CD1c-positive myeloid dendritic cell (primary cell): ENCODE results near the gene TBC1D16.
A peak's percentile ranks its signal among the peaks of the same experiment; 100 is the strongest.
"Not testable (repeated sequence)": the region's sequence is repeated elsewhere in the genome, so short reads cannot be mapped to it uniquely, and the experiment has no call there.

Experiments
- DNase-seq: peaks from one replicate; pipeline ENCODE4 v3.0.0-alpha.2; 2016; ENCODE audit errors: extremely low spot score

Gene TBC1D16

DNA sequence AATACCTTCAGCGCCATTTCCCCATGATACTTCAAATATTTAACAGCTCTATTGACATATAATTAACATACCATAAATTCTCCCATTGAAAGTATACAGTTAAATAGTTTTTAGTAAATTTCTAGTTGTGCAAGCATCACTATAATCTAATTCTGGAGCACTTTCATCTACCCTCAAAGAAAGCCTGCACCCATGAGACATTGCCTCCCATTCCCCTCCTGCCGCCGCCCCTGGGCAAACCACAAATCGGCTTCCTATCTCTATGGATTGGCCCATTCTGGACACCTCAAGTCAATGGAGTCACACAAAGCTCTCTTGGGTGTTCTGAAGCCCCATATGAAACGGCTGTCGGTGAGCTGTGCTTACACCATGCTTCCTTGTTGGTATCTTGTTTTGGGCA lies 119.2 kb downstream of the TBC1D16 start:
- DNase-seq = no peak

DNA sequence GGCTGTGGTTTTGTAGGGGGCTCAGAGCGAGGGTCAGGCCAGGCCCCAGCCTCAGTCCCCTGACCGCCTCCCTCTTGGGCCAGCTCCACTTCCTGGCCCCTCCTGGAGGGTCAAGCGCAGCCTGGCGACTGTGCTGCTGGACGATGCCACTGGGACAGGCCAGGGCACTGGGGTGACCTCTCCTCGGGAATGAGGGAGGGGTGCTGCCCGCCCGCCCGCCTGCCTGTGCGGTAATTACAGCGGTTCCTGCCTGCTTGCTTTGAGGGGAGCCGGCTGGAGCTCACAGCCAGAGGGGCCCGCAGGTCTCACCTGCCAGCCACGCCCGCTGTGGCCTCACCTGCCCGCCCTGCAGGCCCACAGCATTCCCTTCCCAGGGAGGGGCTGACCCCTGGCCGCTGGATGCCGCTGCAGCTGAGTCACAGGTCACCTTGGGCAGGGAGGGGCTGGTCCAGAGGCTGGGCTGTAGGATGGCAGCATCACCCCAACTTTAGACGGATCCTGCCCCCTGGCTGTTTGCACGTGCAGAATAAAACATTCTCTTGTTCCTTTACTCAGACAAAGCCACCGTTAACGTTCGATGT lies 119.7 kb downstream of the TBC1D16 start:
- peak; percentile 33 for DNase-seq

DNA sequence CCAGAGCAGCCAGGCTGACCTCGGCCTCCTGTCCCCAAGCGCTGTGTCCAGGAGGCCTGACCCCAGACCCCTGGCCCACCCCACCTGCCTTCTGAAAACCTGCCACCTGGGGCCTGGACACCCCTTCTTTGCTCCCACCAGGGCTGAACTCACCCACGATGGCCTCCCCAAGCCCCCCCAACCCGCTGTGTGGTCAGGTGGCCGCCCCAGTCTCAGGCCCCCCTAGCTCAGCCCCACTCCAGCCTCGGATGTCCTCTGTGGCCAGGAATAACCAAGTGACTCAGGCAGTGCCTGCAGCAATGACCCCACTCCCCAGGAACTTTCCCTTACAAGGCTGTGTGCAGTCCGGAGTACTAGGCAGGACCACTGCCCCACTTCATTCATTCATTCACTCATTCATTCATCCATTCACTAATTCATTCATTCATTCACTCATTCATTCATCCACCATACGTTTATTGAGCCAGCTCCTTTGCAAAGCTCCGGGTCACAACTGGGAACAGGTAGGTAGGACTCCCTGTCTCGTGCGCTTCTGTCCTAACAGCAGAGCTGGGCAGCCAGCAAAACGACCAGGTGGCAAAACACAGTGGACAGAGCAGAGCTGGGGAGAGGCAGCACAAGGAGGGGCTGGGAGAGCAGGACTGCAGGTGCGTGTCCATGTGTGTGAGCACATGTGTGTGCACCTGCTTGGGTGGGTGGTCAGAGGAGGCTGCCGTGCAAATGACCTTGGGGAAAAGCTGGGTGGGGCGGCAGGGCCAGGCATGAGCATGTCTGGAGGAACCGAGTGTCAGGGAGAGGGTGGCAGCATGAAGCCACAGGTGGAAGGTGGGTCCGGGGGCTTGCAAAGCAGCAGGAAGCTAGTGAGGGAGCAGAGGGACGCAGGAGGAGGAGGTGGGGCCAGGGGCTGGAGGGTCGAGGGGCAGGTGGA lies 120.6 kb downstream of the TBC1D16 start:
- no peak for DNase-seq

DNA sequence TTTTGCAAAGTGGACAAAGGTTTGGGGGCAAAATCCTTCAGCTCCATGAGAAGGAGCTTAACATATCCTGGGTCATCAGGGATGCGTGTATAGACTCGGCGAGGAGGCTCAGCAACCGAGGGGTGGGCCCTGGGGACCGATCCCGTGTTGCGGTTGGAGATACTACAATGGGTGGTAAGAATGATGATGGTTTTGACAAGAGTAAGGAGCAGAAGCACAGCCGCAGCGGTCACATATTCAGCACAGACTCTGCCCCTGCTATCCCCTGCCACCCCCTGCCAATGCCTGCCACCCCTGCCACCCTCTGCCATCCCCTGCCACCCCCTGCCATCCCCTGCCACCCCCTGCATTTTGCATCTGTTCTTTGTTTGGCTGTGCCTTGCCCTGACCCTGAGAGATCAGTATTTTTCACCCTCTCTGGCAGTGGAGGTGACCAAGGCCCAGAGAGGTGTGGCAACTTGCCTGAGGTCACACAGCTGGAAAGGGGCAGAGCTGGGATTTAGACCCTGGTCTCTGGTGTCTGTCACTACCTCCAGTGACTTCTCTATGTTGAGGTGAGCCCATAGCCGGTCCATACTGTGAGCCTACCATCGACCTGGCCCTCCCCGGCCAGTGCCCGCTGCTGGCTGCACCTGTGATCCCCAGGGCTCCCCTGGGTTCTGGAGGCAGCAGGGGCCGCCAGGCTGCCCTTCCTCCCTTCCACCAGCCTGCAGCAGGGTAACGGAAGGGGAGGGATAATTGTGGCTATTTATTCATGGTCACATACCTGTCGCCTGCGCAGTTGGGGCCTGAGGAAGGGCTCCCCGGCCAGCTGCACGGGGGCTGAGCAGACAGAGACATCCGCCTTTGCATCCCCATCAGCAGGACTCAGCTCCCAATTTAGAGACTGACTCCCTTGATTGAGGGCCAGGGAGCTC lies 121.5 kb downstream of the TBC1D16 start:
- no peak for DNase-seq

DNA sequence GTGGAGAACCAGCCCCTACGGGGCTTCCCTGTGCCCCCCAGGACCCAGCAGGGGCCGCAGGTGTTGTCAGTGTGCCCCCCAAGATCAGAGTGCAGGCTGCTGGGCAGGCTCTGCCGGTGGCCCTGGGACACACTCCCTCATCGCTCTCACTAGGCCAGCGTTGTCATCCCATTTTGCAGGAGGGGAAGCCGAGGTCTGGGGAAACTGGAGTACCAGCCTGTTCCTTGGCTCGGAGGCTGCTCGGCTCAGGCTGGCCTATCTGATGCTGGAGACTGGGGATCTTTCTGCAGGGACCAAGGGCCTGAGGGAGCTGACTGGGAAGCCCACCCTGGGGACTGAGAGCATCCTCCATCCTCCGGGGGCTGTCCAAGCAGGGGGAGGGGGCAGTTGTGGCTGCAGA lies 122.2 kb downstream of the TBC1D16 start:
- DNase-seq = no peak

DNA sequence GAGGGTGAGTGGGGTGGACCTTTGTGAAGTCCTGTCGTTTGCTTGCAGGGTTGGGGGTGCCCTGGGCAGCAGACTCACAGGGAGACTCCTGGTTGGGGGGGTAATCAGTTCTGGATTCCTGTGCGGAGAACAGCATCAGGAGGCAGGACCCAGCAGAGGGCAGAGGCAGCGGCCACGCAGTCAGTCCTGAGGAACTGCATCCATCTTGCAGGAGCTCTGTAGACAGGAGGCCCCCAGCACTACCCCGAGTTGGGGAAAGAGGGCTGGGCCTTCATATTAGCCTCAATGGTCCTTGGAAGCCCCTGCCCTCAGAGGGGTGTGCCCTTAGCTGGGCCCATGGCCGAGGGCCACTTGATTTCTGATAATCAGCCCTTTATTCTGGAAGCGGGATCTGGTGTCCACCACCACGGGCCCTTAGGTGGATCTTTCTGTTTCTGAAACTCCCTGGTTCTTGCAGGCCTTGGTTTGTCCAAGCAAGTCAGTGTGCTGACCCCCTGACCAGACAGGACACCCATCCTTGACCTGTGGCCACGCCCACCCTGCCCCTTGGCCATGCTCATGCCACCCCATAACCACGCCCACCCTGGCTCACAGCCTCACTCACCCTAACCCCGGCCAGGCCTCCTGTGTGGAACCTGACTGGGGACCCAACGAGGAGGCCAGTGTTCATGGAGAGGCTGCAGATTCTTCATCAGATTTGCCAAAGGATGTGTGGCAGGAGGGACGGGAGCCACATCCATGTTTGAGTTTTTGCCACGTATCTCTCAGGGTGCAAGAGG lies 122.9 kb downstream of the TBC1D16 start:
- DNase-seq = no peak

DNA sequence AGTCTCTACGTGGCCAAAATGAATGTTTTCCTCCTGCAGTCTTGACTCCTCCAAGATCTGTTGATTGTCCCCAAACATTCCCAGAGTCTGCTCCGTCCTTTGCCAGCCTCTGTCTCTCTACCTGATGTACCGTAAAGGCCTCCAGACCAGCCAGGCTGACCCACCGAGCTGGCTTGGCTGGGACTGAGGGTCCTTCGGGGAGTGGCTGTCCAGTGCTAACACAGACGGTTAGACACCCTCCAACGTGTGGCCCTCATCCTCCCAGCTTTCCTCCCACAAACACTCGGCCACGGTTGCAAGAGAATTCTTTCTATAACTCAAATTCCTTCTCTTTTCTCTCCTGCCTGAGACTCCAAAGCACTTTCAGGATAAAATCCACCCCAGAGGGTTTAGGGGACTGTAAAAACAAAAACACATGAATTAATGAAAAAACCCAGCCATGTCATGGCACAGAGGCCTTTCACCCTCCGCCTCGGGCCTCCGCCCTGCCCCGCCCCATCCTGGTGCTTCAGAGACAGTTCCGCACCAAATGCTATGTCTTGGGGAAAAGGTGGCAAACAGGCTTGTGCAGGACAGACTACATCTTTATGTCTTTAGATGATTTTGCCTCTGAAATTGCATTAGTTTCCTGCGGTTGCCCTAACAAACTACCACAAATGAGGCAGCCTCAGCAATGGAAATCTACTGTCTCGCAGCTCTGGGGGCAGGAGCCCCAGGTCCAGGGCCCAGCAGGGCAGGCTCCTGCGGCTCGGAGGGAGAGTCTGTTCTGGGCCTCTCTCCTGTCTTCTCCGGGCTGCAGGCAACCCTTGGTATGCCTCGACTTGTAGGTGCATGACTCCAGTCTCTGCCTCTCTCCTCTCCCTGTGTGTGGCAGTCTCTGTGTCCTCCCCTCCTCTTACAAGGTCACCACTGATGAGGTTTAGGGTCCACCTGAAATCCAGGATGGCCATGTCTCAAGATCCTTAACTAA lies 124.0 kb downstream of the TBC1D16 start:
- no peak for DNase-seq

DNA sequence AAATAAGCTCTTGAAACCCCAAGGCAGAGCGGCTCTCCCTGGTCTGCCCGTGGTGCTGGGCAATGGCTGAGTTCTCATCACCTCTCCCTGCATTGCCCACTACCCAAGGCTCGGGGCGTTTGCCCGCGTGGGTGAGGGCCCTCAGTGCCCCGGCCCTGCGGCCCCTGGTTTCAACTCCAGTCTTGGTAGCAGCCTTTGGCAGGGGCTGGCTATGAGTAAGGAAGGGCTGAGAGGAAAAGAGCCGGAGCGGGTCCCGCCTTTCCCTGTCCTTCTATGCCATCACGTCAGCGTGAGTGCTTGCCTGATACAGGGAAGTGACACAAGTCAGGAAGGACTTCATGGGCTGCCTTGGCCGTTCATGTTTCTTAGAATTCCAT lies 124.7 kb downstream of the TBC1D16 start:
- DNase-seq = no peak

DNA sequence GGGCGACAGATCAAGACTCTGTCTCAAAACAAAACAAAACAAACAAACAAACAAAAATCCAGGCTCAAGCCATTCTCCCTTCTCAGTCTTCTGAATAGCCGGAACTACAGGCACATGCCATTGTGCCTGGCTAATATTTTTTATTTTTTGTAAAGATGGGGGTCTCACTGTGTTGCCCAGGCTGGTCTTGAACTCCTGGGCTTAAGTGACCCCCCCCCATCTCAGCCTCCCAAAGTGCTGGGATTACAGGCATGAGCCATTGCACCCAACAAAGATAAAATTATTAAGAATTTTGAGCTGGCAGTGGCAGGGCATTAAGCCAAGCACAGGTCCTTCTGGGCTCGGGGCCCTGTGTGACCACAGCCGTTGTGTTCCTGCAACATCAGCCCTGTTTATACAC lies 126.6 kb downstream of the TBC1D16 start:
- no peak for DNase-seq

DNA sequence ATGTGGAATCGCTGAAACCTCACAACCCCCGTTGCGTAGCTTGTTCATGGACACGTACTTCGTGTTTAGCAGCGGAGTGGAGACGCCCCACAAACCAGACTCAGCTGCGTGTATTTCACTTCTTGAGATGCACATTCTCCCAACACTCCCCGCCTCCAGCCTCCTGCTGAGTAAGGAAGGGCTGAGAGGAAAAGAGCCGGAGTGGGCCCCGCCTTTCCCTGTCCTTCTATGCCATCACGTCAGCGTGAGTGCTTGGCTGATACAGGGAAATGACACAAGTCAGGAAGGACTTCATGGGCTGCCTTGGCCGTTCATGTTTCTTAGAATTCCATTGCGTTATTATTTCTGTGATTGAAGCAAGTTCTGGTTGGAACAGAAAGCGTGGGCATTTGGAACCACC lies 127.8 kb downstream of the TBC1D16 start:
- DNase-seq = no peak

DNA sequence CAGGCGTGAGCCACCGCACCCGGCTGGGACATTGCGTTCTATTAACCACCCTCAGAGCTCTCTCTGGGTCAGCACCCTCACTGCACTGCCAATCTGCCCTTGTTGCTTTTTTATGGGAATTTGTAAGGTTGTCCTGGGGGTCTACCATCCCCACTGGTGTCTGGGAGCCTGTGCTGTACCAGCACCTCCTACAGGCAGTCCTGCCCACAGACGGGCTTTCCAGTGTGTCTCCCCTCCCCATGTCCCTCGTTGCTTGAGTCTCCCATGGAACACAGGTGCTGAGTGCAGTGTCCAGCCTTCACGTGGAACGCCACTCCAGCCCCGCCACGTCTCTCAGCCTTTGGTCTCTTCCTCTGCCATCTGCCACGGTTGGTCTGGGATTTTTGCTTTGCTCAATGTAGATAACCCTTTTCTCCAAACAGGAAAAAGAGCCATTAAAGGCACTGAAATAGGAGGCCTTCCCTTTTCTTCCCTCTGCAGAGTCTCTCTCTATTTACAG lies 128.4 kb downstream of the TBC1D16 start:
- no peak for DNase-seq

DNA sequence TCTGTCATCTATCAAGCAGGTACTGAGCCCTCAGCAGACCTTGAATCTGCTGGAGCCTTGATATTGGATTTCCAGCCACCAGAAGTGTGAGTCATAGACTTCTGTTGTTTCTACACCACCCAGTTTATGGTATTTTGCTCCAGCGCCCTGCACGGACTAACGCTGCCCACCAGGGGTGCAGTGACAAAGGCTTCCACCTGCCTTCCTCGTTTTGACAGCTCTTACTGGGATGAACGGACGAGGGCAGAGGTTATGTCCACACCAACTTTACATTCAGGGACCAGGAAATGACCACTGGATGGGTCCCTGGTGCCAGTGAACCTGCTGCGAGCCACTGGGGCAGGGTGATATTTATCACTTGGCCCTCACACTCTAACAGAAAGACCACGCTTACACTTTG lies 129.8 kb downstream of the TBC1D16 start:
- DNase-seq = no peak

DNA sequence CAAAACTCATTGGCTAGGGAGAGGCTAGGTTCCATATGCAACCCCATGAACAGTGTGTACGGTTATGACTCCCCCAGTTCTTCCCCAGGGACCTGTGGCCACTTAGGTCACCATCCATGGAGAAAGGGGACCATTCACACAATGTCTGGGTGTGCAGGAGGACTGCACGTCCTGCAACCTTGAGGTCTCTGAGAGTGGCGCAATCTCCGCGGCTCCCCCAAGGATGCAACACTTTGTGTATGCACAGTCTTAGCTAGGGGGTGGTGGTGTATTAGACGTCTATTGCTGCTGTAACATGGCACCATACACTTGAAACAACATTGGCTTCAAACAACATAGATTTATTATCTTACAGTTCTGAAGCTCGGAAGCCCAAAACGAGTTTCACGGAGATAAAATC lies 130.8 kb downstream of the TBC1D16 start:
- DNase-seq = no peak

DNA sequence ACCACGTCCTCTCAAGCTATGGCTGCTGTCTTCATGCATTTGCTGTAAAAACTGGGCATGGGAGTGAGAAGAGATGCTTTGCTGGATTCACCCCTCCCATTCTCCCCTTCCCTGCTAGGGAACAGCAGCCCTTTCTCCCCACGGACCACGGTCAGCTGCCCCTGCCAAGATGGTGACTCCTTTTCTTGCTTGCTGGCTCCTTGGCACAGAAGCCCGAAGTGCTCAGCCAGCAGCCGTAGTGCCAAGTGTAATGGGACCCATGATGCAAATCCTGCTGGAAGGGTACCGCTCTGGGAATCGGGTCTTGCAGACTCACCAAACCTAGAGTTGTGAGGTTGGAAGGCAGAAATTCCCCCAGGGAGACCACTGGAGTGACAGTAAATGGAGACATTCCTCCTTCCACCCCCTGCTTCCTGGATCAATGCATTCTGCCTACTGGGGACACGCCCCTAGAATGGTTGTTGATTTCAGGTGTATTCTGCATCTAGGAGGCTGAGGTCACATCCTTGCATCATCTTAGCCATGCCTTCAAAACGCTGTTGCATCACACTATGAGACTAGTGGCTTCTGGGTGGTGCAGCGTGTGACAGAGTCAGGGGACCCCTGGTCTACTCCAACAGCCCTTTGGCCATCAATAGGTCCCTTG lies 133.4 kb downstream of the TBC1D16 start:
- no peak for DNase-seq

DNA sequence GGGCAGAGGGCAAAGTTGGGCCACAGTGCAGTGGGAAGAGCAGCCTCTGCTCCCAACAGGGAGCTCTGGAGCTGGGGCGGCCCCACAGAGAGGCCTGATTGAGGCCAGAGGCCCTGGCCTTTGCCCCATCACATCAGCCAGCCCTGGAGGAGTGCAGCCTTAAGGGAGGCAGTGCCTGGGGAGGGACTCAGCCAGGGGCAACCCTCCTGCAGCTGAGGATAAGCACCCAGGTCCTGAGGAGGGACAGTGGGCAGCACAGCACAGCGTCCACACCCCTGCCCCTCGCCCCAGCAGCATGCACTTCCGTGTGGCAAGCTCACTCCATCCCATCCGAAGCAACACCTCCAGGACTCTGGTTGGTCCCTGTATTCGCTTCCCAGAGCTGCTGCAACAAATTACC lies 134.5 kb downstream of the TBC1D16 start:
- no peak for DNase-seq

DNA sequence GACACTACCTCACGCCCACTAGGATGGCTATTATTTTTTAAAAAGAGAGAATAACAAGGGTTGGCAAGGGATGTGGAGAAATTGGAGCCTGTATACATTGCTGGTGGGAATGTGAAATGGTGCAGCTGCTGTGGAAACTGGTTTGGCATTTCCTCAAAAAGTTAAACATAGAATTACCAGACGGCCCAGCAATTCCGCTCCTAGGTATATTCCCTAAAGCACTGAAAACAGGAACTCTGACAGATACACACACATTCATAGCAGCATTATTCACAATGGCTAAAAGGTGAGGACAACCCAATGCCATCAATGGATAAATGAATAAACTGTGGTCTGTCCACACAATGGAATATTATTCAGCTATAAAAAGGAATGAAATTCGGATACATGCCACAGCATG lies 136.1 kb downstream of the TBC1D16 start:
- DNase-seq = no peak

DNA sequence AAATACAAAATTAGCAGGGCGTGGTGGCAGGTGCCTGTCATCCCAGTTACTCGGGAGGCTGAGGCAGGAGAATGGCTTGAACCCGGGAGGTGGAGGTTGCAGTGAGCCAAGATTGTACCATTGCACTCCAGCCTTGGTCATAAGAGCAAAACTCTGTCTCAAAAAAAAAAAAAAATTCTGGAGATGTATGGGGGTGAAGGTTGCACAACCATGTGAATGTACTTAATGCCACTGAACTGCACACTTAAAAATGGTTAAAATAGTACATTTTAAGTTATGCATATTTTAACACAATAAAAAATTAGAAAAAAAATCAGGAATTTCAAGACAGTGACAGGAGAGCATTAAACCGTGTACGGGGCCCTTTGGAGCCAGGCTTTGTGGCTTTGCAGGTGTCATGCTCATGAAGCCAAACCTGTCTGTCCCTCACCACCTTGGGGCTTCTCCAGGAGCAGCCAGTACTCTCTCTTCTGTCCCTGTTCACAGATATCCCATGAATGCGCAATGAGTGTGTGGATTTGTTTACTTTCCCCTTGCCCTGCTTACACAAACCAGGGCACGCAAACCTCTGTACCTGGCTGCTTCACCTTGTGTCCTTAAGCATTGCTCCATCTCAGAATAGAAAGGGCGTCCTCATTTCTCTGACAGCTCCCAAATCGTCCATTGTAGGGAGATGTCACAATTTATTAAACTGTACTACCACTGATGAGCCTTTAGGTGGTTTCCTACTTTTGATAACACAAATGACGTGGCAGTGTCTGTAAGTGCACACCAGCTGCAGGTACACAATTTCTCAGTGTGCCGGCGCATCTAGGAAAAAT lies 138.2 kb downstream of the TBC1D16 start:
- DNase-seq = no peak

DNA sequence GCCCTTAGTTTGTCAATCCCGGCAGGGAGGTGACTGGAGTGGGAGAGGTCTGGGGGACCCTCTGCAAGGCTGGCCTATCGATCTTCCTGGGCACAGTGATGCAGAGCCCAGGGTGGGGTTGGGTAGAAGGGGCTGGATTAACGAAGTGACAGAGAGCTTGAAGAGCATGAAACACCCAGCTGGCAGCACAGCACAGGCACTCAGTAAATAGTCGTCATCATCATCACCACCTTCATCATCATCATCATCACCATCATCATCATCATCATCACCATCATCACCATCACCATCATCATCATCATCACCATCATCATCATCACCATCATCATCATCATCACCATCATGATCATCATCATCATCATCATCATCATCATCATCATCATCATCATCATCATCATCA lies 142.2 kb downstream of the TBC1D16 start:
- not testable (repeated sequence) for DNase-seq
